Measurements from ENCODE around the gene RECQL5. TPM values are rescaled to one million over a fixed set of nuclear protein-coding genes. Genes with fewer than 3 reads are reported as not detected.

The RECQL5 gene
- polyA plus RNA-seq, 1 experiment, result 9.3 TPM

DNA sequence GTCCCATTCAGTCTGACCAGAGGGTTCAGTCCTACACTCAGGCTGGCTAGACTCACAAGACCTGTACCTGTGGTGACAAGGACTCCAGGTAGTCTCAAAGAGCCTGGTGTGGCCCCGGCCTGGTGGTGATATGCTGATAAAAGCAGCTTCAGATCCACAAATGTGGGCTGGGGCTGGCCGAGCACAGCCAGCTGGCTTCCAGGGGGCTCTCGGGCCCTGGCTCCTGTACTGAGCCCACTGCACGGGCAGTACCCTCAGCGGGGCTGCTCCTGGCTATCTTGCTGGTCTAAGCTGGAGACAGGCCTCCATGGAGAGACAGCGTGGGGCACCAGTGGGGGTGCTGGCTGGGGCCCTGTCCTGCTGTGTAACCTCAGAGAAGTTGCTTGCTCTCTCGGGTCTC is 29.4 kb downstream of the RECQL5 start:
- POLR2A ChIA-PET, result no interaction called here
- TF ChIP-seq CTCF (IDR thresholded peaks at IDR 0.05; ENCODE audit: low read depth, low read length), result no peak
- CTCF ChIA-PET, result interaction anchor here (1.4 to 11.0 kb wide), 2 partner anchors 17 to 110 kb away, joined by 3 to 309 read pairs; no protein-coding TSS in a partner anchor
- Histone ChIP-seq H3K9me3 (ENCODE audit: control insufficient read depth, insufficient read depth, low read length) (no peaks in the 10 kb centered on the region; the same call in 1 of the 2 replicates), H3K4me3 (ENCODE audit: low read depth, low read length) (no peak overlapping the region), H3K27ac (ENCODE audit: low read depth, low read length) (no peak overlapping the region), H3K27me3 (ENCODE audit: control insufficient read depth, insufficient read depth, low read length) (no peaks in the 10 kb centered on the region)
- no peak for DNase-seq (ENCODE audit: low read depth, low spot score)

- DNase-seq (ENCODE audit: low read depth, low spot score), result no peak
- Histone ChIP-seq H3K27ac (ENCODE audit: low read depth, low read length) (no peak overlapping the region), H3K4me3 (ENCODE audit: low read depth, low read length) (no peak overlapping the region), H3K27me3 (ENCODE audit: control insufficient read depth, insufficient read depth, low read length) (no peaks in the 10 kb centered on the region), H3K9me3 (ENCODE audit: control insufficient read depth, insufficient read depth, low read length) (no peaks in the 10 kb centered on the region; the same call in 1 of the 2 replicates)
- POLR2A ChIA-PET, result interaction anchor here (0.5 kb wide), 1 partner anchor 28 kb away, joined by 8 read pairs; no protein-coding TSS in a partner anchor
- TF ChIP-seq CTCF (IDR thresholded peaks at IDR 0.05; ENCODE audit: low read depth, low read length), result no peak
- CTCF ChIA-PET, result interaction anchor here (1.4 to 11.0 kb wide), 2 partner anchors 17 to 111 kb away, joined by 3 to 309 read pairs; no protein-coding TSS in a partner anchor
These were observed 29.8 kb downstream of the RECQL5 start for GRCh38 chr17:75637143-75637538.

DNA sequence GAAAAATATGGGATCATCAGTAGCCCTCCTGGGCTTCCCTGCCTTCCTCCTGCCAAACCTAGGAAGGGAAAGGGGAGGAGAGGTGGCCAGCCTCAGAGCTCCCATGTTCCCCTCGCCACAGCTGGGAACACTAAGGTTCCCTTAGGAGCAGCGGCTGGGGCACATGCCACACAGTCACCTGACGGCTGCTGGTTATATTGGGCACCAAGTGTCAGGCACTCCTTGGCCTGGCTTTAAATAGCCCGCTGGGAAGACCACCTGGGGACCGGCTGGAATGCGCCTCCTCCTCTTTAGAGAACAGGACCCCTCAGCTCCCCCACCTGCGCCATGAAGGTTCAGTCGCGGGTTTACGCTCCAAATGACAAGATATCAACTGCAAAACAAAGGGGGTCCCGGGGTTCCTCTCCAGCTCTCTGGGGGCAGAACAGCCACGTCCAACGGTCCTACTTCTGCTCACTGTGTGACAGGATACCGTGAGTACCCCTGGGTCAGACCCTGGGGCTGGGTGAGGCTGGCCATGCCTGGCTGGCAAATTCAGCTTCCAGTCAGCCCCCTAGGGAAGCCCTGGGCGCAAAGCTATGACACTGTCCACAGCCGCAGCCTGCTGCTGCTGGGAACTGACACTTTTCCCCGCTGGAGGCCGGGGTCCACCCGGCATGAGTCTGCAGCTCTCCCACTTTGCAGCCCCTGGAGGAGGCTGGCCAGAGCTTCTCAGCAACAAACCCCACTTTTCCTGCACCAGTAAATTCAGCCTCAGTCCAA is 30.4 kb downstream of the RECQL5 start:
- TF ChIP-seq CTCF (IDR thresholded peaks at IDR 0.05; ENCODE audit: low read depth, low read length), result no peak
- ChIA-PET POLR2A (interaction anchor here (0.5 kb wide), 1 partner anchor 29 kb away, joined by 8 read pairs; no protein-coding TSS in a partner anchor), CTCF (interaction anchor here (1.4 to 11.0 kb wide), 2 partner anchors 18 to 111 kb away, joined by 3 to 309 read pairs; no protein-coding TSS in a partner anchor)
- H3K27me3 ChIP-seq (ENCODE audit: control insufficient read depth, insufficient read depth, low read length), result no peaks in the 10 kb centered on the region
- no peaks in the 10 kb centered on the region; the same call in 1 of the 2 replicates for H3K9me3 ChIP-seq (ENCODE audit: control insufficient read depth, insufficient read depth, low read length)
- H3K4me3 ChIP-seq (ENCODE audit: low read depth, low read length), result no peak overlapping the region
- DNase-seq (ENCODE audit: low read depth, low spot score), result no peak
- no peak overlapping the region for H3K27ac ChIP-seq (ENCODE audit: low read depth, low read length)

DNA sequence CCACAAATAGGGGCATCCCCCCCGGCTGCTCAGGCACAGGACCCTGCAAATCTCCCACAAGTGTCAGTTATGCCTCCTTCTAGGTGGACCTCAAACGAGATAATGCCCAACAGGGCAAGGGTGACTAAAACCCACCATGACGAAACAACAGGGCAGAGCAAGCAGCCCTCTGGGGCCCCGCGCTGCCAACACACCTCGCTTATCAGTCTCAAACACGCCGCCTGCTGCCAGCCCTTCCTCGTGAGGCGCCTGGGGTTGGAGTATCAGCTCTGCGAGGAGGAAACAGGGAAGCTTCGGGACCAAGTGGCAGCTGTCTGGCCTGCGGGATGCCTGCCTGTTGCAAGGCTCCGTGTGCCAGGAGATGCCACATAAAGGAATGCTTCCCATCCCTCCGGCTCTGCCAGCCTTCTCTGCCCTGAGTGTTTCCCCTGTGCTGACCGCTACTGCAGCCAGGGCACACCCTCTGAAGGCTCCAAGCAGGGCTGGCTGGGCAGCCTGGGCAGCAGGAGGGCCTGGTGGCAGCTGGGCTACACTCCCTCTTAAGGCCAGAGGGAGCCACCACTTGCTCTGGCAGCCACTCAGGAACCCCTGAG is 31.2 kb downstream of the RECQL5 start:
- no peak for TF ChIP-seq CTCF (IDR thresholded peaks at IDR 0.05; ENCODE audit: low read depth, low read length)
- no peaks in the 10 kb centered on the region; the same call in 1 of the 2 replicates for H3K9me3 ChIP-seq (ENCODE audit: control insufficient read depth, insufficient read depth, low read length)
- POLR2A ChIA-PET, result interaction anchor here (0.6 kb wide), 1 partner anchor 15 kb away, joined by 3 read pairs; no protein-coding TSS in a partner anchor
- no peak for DNase-seq (ENCODE audit: low read depth, low spot score)
- CTCF ChIA-PET, result interaction anchor here (0.7 to 11.0 kb wide), 2 partner anchors 18 to 112 kb away, joined by 3 to 309 read pairs; no protein-coding TSS in a partner anchor
- no peak overlapping the region for H3K27ac ChIP-seq (ENCODE audit: low read depth, low read length)
- H3K27me3 ChIP-seq (ENCODE audit: control insufficient read depth, insufficient read depth, low read length), result no peaks in the 10 kb centered on the region
- no peak overlapping the region for H3K4me3 ChIP-seq (ENCODE audit: low read depth, low read length)
